ENCODE results near the gene KRTAP5-5. TPM values are rescaled to one million over a fixed set of nuclear protein-coding genes. Genes with fewer than 3 reads are reported as not detected.

KRTAP5-5 gene
- total and polyA plus RNA-seq, 7 experiments from 2014 or later, result not detected

DNA sequence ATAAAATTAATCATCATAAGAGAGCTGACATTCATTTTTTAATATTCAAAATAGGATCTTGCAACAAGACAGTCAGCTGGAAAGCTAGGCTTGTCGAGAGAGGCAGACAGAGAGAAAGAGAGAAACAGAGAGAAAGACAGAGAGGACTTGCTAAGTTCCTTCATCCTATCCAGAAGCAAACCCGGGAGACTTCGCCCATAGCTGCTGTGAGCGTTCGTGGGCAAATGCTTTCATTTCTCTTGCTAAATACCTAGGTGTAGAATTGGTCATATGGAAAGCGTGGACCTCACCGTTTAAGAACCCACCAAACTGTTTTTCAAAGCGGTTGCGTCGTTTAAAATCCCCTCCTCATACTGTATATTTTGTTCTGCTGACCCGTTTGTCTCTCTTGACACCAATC is 42.1 kb downstream of the KRTAP5-5 start:
- H3K27ac ChIP-seq (ENCODE audit: low read depth, low read length), result no peak overlapping the region
- H3K36me3 ChIP-seq (ENCODE audit: control insufficient read depth in 2 of 3, insufficient read depth in 3 of 3, low read length in 3 of 3), result no peaks in the 10 kb centered on the region
- H3K27me3 ChIP-seq (ENCODE audit: control insufficient read depth in 2 of 2, insufficient read depth in 2 of 2, low read length in 2 of 2), result no peaks in the 10 kb centered on the region
- POLR2A ChIA-PET, result no interaction called here
- ATAC-seq, result no peak
- no peaks in the 10 kb centered on the region for H3K4me1 Mint-ChIP-seq
- intact Hi-C loops (cut with micrococcal nuclease), result no loop called here
- no peak overlapping the region for H3K27ac Mint-ChIP-seq
- no peaks in the 10 kb centered on the region for H3K36me3 Mint-ChIP-seq
- H3K9me3 Mint-ChIP-seq, result no peaks in the 10 kb centered on the region
- no peak for DNase-seq
- no peak overlapping the region for H3K4me3 ChIP-seq (ENCODE audit: low read length)
- H3K9me3 ChIP-seq (ENCODE audit: control insufficient read depth in 2 of 3, low read length in 3 of 3), result no peaks in the 10 kb centered on the region
- no peak overlapping the region for H3K4me3 Mint-ChIP-seq
- H3K4me1 ChIP-seq (ENCODE audit: control insufficient read depth in 2 of 2, insufficient read depth in 2 of 2, low read length in 2 of 2), result no peaks in the 10 kb centered on the region
- CTCF ChIA-PET, result interaction anchor here (0.6 kb wide), 1 partner anchor 240 kb away, joined by 3 read pairs; no protein-coding TSS in a partner anchor
- peaks cover 18 to 44% (median 42%) of the 10 kb centered on the region in 5 donors for H3K27me3 Mint-ChIP-seq

GRCh38 chr11:1672613-1673350 is 43.2 kb downstream of the KRTAP5-5 start:
- Histone ChIP-seq H3K4me1 (ENCODE audit: control insufficient read depth in 2 of 2, insufficient read depth in 2 of 2, low read length in 2 of 2) (no peaks in the 10 kb centered on the region), H3K9me3 (ENCODE audit: control insufficient read depth in 2 of 3, low read length in 3 of 3) (no peaks in the 10 kb centered on the region), H3K4me3 (ENCODE audit: low read length) (no peak overlapping the region), H3K27me3 (ENCODE audit: control insufficient read depth in 2 of 2, insufficient read depth in 2 of 2, low read length in 2 of 2) (no peaks in the 10 kb centered on the region), H3K36me3 (ENCODE audit: control insufficient read depth in 2 of 3, insufficient read depth in 3 of 3, low read length in 3 of 3) (no peaks in the 10 kb centered on the region), H3K27ac (ENCODE audit: low read depth, low read length) (no peak overlapping the region)
- POLR2A ChIA-PET, result no interaction called here
- H3K4me1 Mint-ChIP-seq, result no peaks in the 10 kb centered on the region
- no peak for ATAC-seq
- DNase-seq, result no peak
- no peak overlapping the region for H3K4me3 Mint-ChIP-seq
- intact Hi-C loops (cut with micrococcal nuclease), result no loop called here
- CTCF ChIA-PET, result no interaction called here
- H3K9me3 Mint-ChIP-seq, result no peaks in the 10 kb centered on the region
- peaks cover 21 to 50% (median 40%) of the 10 kb centered on the region in 5 donors for H3K27me3 Mint-ChIP-seq
- no peak overlapping the region for H3K27ac Mint-ChIP-seq
- no peaks in the 10 kb centered on the region for H3K36me3 Mint-ChIP-seq

DNA sequence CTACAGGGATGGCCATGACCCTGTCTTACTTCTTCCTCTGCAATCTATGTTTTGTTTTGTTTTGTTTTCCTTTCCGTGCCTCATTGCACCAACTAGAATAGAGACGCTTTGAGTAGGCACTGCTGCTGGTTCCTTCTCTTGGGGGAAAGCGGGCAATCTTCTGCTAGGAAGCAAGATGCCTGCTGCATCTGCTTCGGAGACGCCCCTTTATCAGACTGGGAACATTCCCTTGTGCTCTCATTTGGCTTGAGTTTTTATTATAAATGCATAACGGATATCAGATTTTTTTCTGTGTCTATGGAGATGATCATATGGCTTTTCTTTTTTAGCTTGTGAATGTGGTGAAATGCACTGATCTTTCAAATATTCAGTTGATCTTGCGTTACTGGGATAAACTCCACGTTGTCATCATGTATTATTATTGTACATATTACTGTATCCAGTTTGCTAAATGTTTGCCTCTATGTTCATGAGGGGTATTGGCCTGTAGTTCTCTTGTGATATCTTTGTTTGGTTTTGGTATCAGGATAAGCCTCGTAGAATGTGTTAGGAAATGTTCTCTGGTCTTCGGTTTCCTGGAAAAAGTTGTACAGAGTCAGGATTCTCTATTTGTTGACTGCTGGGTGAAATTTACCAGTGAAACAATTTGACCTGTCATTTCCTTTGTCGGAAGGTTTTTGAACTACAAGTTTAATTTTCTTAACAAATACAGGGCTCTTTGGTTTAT is 44.0 kb downstream of the KRTAP5-5 start:
- Histone ChIP-seq H3K4me3 (ENCODE audit: low read length) (no peak overlapping the region), H3K4me1 (ENCODE audit: control insufficient read depth in 2 of 2, insufficient read depth in 2 of 2, low read length in 2 of 2) (no peaks in the 10 kb centered on the region), H3K27ac (ENCODE audit: low read depth, low read length) (no peak overlapping the region), H3K27me3 (ENCODE audit: control insufficient read depth in 2 of 2, insufficient read depth in 2 of 2, low read length in 2 of 2) (no peaks in the 10 kb centered on the region), H3K36me3 (ENCODE audit: control insufficient read depth in 2 of 3, insufficient read depth in 3 of 3, low read length in 3 of 3) (no peaks in the 10 kb centered on the region), H3K9me3 (ENCODE audit: control insufficient read depth in 2 of 3, low read length in 3 of 3) (no peaks in the 10 kb centered on the region)
- ChIA-PET POLR2A (no interaction called here), CTCF (interaction anchor here (0.6 kb wide), 1 partner anchor 134 kb away, joined by 4 read pairs; no protein-coding TSS in a partner anchor)
- H3K27me3 Mint-ChIP-seq, result peaks cover 18 to 47% (median 36%) of the 10 kb centered on the region in 5 donors
- no peaks in the 10 kb centered on the region for H3K4me1 Mint-ChIP-seq
- H3K27ac Mint-ChIP-seq, result no peak overlapping the region
- H3K36me3 Mint-ChIP-seq, result no peaks in the 10 kb centered on the region
- no peaks in the 10 kb centered on the region for H3K9me3 Mint-ChIP-seq
- no peak for DNase-seq
- no peak overlapping the region for H3K4me3 Mint-ChIP-seq
- intact Hi-C loops (cut with micrococcal nuclease), result no loop called here
- ATAC-seq, result no peak

DNA sequence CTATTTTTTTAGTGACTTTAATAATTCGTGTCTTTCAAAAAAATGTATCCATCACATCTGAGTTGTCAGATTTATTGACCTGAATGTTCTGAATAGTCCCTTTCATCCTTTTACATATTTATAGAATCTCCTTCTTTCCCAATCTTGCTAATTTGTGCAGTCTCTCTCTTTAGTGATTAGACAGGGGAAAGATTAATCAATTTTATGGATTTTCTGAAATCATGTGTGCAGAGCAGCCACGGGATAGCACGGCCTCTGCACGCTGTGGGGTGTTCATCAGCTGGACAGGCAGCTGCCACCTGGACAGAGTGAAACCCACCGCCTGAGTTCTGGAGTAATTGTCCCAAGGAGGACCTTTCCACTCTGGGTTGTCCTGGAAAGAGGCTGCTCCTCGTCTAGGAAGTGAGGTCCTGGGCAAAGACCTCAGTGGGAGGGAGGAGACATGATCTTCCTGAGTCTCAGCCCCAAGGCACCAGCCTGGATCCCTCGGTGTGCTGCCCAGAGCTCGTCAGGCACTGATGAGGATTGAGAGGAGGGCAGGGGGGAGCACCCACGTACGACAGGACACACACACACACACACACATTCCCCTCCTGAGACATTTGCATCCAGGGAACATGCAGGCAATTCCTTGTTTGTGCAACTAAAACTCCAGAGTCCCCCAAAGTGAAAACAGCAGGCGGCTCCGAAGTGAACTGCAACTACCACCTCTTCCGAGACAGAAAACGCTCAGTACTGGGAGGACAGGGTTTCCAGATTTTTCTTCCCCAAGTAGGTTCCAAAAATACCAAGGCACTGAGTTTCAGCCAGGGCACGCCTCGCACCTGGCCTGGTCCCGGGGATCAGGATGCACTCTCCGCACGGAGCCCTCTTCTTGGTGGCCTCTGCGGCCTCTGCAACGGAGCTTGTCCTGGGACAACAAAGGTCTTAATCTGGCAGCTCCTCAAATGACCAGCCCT is 44.9 kb downstream of the KRTAP5-5 start:
- intact Hi-C loops (cut with micrococcal nuclease), result no loop called here
- ChIA-PET POLR2A (no interaction called here), CTCF (interaction anchor here (0.6 kb wide), 1 partner anchor 133 kb away, joined by 4 read pairs; no protein-coding TSS in a partner anchor)
- Mint-ChIP-seq H3K9me3 (no peaks in the 10 kb centered on the region), H3K4me1 (no peaks in the 10 kb centered on the region), H3K27ac (no peak overlapping the region), H3K27me3 (peaks cover 16 to 51% (median 34%) of the 10 kb centered on the region in 5 donors), H3K36me3 (no peaks in the 10 kb centered on the region), H3K4me3 (no peak overlapping the region)
- Histone ChIP-seq H3K9me3 (ENCODE audit: control insufficient read depth in 2 of 3, low read length in 3 of 3) (no peaks in the 10 kb centered on the region), H3K27me3 (ENCODE audit: control insufficient read depth in 2 of 2, insufficient read depth in 2 of 2, low read length in 2 of 2) (no peaks in the 10 kb centered on the region), H3K4me3 (ENCODE audit: low read length) (no peak overlapping the region), H3K36me3 (ENCODE audit: control insufficient read depth in 2 of 3, insufficient read depth in 3 of 3, low read length in 3 of 3) (no peaks in the 10 kb centered on the region), H3K27ac (ENCODE audit: low read depth, low read length) (no peak overlapping the region), H3K4me1 (ENCODE audit: control insufficient read depth in 2 of 2, insufficient read depth in 2 of 2, low read length in 2 of 2) (no peaks in the 10 kb centered on the region)
- ATAC-seq (no peak), DNase-seq (no peak)

- Mint-ChIP-seq H3K27ac (no peak overlapping the region), H3K9me3 (no peaks in the 10 kb centered on the region), H3K36me3 (no peaks in the 10 kb centered on the region), H3K4me3 (no peak overlapping the region), H3K4me1 (no peaks in the 10 kb centered on the region), H3K27me3 (peaks cover 15 to 54% (median 35%) of the 10 kb centered on the region in 5 donors)
- Histone ChIP-seq H3K9me3 (ENCODE audit: control insufficient read depth in 2 of 3, low read length in 3 of 3) (no peaks in the 10 kb centered on the region), H3K4me1 (ENCODE audit: control insufficient read depth in 2 of 2, insufficient read depth in 2 of 2, low read length in 2 of 2) (no peaks in the 10 kb centered on the region), H3K4me3 (ENCODE audit: low read length) (no peak overlapping the region), H3K36me3 (ENCODE audit: control insufficient read depth in 2 of 3, insufficient read depth in 3 of 3, low read length in 3 of 3) (no peaks in the 10 kb centered on the region), H3K27me3 (ENCODE audit: control insufficient read depth in 2 of 2, insufficient read depth in 2 of 2, low read length in 2 of 2) (no peaks in the 10 kb centered on the region), H3K27ac (ENCODE audit: low read depth, low read length) (no peak overlapping the region)
- ChIA-PET POLR2A (no interaction called here), CTCF (interaction anchor here (1.1 kb wide), 1 partner anchor 23 kb away, joined by 3 read pairs; no protein-coding TSS in a partner anchor)
- DNase-seq (no peak), ATAC-seq (no peak)
- intact Hi-C loops (cut with micrococcal nuclease), result no loop called here
Measured at GRCh38 chr11:1675536-1676228, 46.1 kb downstream of the KRTAP5-5 start.

DNA sequence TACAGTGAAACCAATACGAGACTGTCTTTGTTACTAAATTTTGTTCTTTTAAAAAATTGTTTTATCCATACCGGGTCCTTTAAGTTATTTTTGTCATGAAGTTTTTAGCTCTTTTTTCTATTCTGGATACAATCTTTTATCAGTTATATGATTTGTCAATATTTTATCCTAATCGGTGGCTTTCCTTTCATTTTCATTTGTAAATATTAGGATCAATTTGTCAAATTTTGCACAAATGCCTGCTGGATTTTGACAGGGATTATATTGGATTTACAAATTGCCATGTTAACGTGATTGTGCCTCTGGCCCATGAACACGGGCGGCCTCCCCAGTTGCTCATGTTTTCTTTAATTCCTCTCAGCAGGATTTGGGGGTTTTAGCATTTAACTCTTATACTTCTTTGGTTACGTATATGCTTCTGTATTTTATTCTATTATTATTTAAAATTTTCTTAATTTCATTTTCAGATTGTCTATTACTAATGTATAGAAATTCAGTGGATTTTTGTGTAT is 46.7 kb downstream of the KRTAP5-5 start:
- H3K27ac ChIP-seq (ENCODE audit: low read depth, low read length), result no peak overlapping the region
- no peaks in the 10 kb centered on the region for H3K4me1 Mint-ChIP-seq
- no peaks in the 10 kb centered on the region for H3K36me3 ChIP-seq (ENCODE audit: control insufficient read depth in 2 of 3, insufficient read depth in 3 of 3, low read length in 3 of 3)
- H3K4me3 Mint-ChIP-seq, result no peak overlapping the region
- intact Hi-C loops (cut with micrococcal nuclease), result no loop called here
- H3K27ac Mint-ChIP-seq, result no peak overlapping the region
- no peak overlapping the region for H3K4me3 ChIP-seq (ENCODE audit: low read length)
- DNase-seq, result no peak
- CTCF ChIA-PET, result interaction anchor here (1.1 kb wide), 1 partner anchor 24 kb away, joined by 3 read pairs; no protein-coding TSS in a partner anchor
- H3K4me1 ChIP-seq (ENCODE audit: control insufficient read depth in 2 of 2, insufficient read depth in 2 of 2, low read length in 2 of 2), result no peaks in the 10 kb centered on the region
- no peaks in the 10 kb centered on the region for H3K9me3 ChIP-seq (ENCODE audit: control insufficient read depth in 2 of 3, low read length in 3 of 3)
- H3K27me3 Mint-ChIP-seq, result peaks cover 15 to 56% (median 34%) of the 10 kb centered on the region in 5 donors
- no peaks in the 10 kb centered on the region for H3K36me3 Mint-ChIP-seq
- H3K9me3 Mint-ChIP-seq, result no peaks in the 10 kb centered on the region
- POLR2A ChIA-PET, result no interaction called here
- H3K27me3 ChIP-seq (ENCODE audit: control insufficient read depth in 2 of 2, insufficient read depth in 2 of 2, low read length in 2 of 2), result no peaks in the 10 kb centered on the region
- no peak for ATAC-seq
